ENCODE measurements around the gene KIRREL1. TPM values are rescaled to one million over a fixed set of nuclear protein-coding genes. Genes with fewer than 3 reads are reported as not detected.

The KIRREL1 gene
- total RNA-seq, 3 donors from 2014 or later = 3.4 to 29.5 (median 13.5) TPM

DNA sequence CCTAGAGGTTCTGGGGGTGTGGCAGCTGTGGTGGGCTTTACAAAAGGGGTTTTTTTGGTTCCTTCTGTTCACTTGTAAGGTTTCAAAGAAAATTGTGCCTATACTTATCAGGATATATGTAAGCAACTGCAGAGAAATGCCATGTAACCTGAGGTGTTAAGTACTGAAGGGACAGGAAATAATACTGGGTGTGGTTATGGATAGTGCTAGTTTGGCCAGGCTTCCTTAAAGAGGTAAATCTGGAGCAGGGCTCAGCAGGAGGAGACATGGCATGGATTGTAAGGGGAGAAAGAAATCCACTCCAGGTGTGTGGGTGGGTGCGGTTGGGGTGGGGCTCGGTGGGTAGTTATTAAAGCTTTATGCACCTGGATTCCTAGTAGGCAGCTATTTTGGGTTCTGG, 28.3 kb downstream of the KIRREL1 start:
- no peaks in the 10 kb centered on the region for H3K36me3 ChIP-seq (ENCODE audit: low read depth)
- TF ChIP-seq, protein P1, sequence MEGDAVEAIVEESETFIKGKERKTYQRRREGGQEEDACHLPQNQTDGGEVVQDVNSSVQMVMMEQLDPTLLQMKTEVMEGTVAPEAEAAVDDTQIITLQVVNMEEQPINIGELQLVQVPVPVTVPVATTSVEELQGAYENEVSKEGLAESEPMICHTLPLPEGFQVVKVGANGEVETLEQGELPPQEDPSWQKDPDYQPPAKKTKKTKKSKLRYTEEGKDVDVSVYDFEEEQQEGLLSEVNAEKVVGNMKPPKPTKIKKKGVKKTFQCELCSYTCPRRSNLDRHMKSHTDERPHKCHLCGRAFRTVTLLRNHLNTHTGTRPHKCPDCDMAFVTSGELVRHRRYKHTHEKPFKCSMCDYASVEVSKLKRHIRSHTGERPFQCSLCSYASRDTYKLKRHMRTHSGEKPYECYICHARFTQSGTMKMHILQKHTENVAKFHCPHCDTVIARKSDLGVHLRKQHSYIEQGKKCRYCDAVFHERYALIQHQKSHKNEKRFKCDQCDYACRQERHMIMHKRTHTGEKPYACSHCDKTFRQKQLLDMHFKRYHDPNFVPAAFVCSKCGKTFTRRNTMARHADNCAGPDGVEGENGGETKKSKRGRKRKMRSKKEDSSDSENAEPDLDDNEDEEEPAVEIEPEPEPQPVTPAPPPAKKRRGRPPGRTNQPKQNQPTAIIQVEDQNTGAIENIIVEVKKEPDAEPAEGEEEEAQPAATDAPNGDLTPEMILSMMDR (IDR thresholded peaks at IDR 0.05) = no peak
- no peak for DNase-seq
- peak; percentile 88 for ATAC-seq
- intact Hi-C loops (cut with DNase I, micrococcal nuclease) = loop anchor here in 1 of 2 donors (10.0 kb wide), 1 partner anchor 47 kb away; no protein-coding TSS in a partner anchor
- peaks cover 17% of the 10 kb centered on the region for H3K4me1 ChIP-seq (ENCODE audit: low read depth)
- H3K4me3 ChIP-seq = no peak overlapping the region
- H3K9me3 ChIP-seq = no peaks in the 10 kb centered on the region

- Histone ChIP-seq H3K9me3 (no peaks in the 10 kb centered on the region), H3K4me1 (ENCODE audit: low read depth) (peaks cover 17% of the 10 kb centered on the region), H3K36me3 (ENCODE audit: low read depth) (no peaks in the 10 kb centered on the region), H3K4me3 (no peak overlapping the region)
- TF ChIP-seq, protein P1 (IDR thresholded peaks at IDR 0.05) = no peak
- DNase-seq (no peak), ATAC-seq (peak; percentile 10)
- intact Hi-C loops (cut with DNase I, micrococcal nuclease) = loop anchor here in 1 of 2 donors (10.0 kb wide), 1 partner anchor 48 kb away; no protein-coding TSS in a partner anchor
Measured at GRCh38 chr1:158022554-158023312, 29.3 kb downstream of the KIRREL1 start.

DNA sequence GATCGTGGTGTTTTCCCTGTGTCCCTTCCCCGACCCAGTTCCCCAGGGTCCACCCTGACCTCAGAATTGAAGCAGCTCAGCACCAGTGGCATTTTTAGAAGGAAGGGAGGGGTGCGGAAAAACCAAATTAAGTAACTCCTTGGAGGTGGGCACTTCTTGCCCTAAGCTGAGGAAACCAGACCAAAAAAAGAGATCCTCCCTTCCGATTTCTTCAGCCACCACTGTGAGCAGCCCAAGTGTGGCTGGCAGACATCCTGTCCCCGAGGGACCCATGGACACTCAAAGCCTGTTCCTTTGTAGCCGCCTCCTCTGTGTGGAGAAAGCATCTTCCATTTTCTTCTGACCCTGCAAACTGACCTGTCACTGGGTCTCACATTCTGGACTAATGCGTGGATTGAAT, 31.3 kb downstream of the KIRREL1 start:
- Histone ChIP-seq H3K36me3 (ENCODE audit: low read depth) (no peaks in the 10 kb centered on the region), H3K4me1 (ENCODE audit: low read depth) (peaks cover 17% of the 10 kb centered on the region), H3K9me3 (no peaks in the 10 kb centered on the region), H3K4me3 (no peak overlapping the region)
- DNase-seq = no peak
- TF ChIP-seq, protein P1 (IDR thresholded peaks at IDR 0.05) = no peak
- intact Hi-C loops (cut with DNase I, micrococcal nuclease) = loop anchor here in 1 of 2 donors (10.0 kb wide), 1 partner anchor 50 kb away; no protein-coding TSS in a partner anchor
- no peak for ATAC-seq

DNA sequence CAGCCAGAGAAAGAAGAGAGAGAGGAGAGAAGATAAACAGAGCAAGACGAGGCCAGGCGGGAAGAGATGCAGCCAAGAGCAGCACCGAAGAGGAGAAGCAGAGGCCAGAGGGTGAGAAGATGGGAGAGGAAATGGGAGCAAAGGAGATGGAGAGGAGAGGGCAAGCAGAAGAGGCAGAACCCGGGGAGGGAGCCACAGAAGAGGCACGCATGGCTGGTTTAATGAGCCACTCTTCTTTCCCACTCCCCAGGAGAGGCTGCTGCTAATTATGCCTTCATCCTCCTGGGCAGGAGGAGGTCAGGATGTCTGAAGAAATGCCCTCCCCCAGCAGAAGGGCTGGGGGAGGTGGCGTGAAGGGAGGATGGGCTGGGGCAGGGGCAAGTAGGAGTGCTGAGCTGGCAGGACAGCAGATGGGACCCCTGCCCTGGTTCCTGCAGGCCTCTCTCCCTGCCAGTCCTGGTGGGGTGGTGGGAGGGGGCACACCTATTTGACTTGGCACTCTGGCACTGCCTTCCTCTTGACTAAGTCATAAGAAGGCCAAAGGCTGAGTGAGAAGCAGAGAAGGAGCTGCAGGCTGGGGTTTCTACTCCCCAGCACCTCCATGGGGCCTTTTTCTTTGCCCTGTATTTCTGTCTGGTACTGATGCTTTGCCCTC, 32.3 kb downstream of the KIRREL1 start:
- DNase-seq (no peak), ATAC-seq (no peak)
- no peak overlapping the region for H3K4me3 ChIP-seq
- intact Hi-C loops (cut with DNase I, micrococcal nuclease) = loop anchor here in 1 of 2 donors (10.0 kb wide), 1 partner anchor 51 kb away; no protein-coding TSS in a partner anchor
- H3K36me3 ChIP-seq (ENCODE audit: low read depth) = no peaks in the 10 kb centered on the region
- peaks cover 16% of the 10 kb centered on the region for H3K4me1 ChIP-seq (ENCODE audit: low read depth)
- no peaks in the 10 kb centered on the region for H3K9me3 ChIP-seq
- TF ChIP-seq, protein P1 (IDR thresholded peaks at IDR 0.05) = no peak

- Histone ChIP-seq H3K36me3 (ENCODE audit: low read depth) (no peaks in the 10 kb centered on the region), H3K4me1 (ENCODE audit: low read depth) (peaks cover 6% of the 10 kb centered on the region), H3K4me3 (no peak overlapping the region), H3K9me3 (no peaks in the 10 kb centered on the region)
- no peak for ATAC-seq
- intact Hi-C loops (cut with DNase I, micrococcal nuclease) = loop anchor here in 1 of 2 donors (10.0 kb wide), 1 partner anchor 52 kb away; no protein-coding TSS in a partner anchor
- DNase-seq = no peak
- TF ChIP-seq, protein P1 (IDR thresholded peaks at IDR 0.05) = no peak
Measured at GRCh38 chr1:158026651-158027050, 33.2 kb downstream of the KIRREL1 start.

Data from mucosa of descending colon (tissue), 3 donors.